Activated T-cell treated with anti-CD3 and anti-CD28 coated beads, Interleukin-2, amount 50 U/mL, for 4 hours (primary cell): ENCODE results near the gene OR8G5. TPM values are rescaled to one million over a fixed set of nuclear protein-coding genes. Genes with fewer than 3 reads are reported as not detected.

Source experiments
- ATAC-seq, 2 donors: fragments of 200-7000 bp; cut with Tn5 transposase; one replicate each; pipeline ENCODE4 v1.10.0; 2021
- DNase-seq: peaks from one replicate; pipeline ENCODE4 v3.0.0-alpha.2; 2020
- H3K27me3 Mint-ChIP-seq: one replicate; pipeline ENCODE4 v1.8.0; 2021; ENCODE audit warnings: low read depth, mixed read lengths
- H3K36me3 Mint-ChIP-seq: one replicate; pipeline ENCODE4 v1.8.0; 2022; ENCODE audit warnings: mixed read lengths; ENCODE audit not compliant: insufficient read depth
- H3K4me1 Mint-ChIP-seq: one replicate; pipeline ENCODE4 v1.8.0; 2021; ENCODE audit warnings: low read depth, mixed read lengths
- H3K4me3 Mint-ChIP-seq: one replicate; pipeline ENCODE4 v1.8.0; 2021; ENCODE audit warnings: mild to moderate bottlenecking, moderate library complexity, mixed read lengths
- H3K9me3 Mint-ChIP-seq: one replicate; pipeline ENCODE4 v1.8.0; 2021; ENCODE audit warnings: mixed read lengths
- total RNA-seq, 3 donors: library from RNA; stranded (reverse); gene quantifications; one replicate each; pipeline ENCODE4 v1.2.1, GENCODE V29; 2021

Gene OR8G5
- total RNA-seq, 3 donors from 2014 or later = not detected

DNA sequence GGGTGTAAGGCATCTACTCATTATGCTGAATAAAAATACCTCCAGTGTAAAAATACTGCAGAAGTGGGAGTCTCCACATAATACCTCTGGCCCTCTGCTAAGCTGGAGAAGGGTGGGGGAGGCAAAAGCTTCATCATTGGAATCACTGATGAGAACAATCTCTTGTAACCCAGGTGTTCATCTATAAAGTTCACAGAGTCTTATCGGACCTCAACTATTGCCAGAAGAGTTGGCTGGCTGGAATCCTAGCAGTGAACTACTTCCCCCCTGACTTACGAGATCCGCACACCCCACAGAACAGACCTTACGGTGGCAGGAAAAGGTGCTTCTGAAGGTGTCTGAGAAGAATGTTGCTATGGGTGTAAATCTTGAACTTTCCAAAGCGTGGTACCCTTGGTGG lies 55.1 kb downstream of the OR8G5 start:
- Mint-ChIP-seq H3K4me1 (no peaks in the 10 kb centered on the region), H3K27me3 (no peaks in the 10 kb centered on the region), H3K36me3 (no peaks in the 10 kb centered on the region), H3K9me3 (no peaks in the 10 kb centered on the region), H3K4me3 (no peak overlapping the region)
- DNase-seq (no peak), ATAC-seq (no peak)

DNA sequence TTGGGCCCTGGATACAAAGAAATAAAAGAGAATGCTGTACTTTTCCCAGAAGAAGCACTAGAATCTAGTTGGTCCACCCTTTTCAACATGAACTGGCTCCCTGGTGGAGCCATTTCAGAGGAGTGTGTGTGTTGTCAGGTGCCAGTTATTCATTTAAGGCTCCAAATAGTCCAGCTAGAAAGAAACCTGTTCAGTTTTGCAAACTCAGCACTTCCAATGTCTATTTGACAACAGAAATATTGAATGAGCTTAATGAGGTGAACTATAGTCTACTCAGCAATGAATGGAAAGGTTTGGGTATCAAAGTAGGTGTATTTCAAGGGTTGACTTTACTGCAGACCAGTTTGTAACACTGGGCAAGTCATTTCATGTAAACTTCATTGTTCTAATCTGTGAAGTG lies 55.5 kb downstream of the OR8G5 start:
- Mint-ChIP-seq H3K9me3 (no peaks in the 10 kb centered on the region), H3K27me3 (no peaks in the 10 kb centered on the region), H3K36me3 (no peaks in the 10 kb centered on the region), H3K4me3 (no peak overlapping the region), H3K4me1 (no peaks in the 10 kb centered on the region)
- ATAC-seq (no peak), DNase-seq (no peak)

DNA sequence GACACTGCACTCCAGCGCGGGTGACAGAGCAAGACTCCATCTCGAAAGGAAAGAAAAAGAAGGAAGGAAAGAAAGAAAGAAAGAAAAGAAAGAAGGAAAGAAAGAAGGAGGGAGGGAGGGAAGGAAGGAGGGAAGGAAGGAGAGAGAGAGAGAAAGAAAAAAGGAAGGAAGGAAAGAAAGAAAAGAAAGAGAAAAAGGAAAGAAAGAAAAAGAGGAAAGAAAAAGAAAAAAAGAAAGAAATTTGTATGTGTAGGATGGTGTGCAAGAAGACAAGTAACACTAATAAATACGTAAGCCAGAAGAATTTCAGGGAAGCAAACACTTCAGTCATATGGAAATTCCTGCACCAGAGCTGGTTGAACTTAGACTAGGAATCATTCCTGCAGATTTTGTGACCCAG lies 57.0 kb downstream of the OR8G5 start:
- H3K4me3 Mint-ChIP-seq = no peak overlapping the region

DNA sequence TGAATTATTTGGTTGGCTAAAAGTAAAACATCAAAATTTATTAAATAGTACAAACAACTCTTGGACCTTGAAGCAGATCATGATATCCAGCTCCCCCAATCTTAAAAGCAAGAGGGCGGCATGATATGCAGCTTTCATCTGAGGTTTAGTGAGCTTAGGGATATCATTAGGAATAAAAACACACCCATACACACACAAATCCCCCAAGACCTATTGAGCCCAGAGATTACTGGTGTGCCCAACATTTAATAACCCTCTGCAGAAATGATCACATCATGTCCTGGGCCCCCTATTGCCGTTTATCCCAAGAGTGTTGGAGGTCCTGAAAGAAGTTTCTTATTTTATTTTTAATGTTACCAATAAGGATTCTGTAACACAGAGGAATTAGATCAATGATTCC lies 57.7 kb downstream of the OR8G5 start, which contains the start of gene OR8D1:
TSS of gene OR8D1 (minus strand) at position 101 of the 400 bp plus-strand sequence. CDS start 3,183 bp downstream, outside the sequence.
- ATAC-seq = no peak

More for the DNA sequence above, 57.0 kb downstream of the OR8G5 start:
- Mint-ChIP-seq H3K9me3 (no peaks in the 10 kb centered on the region), H3K4me1 (no peaks in the 10 kb centered on the region), H3K27me3 (no peaks in the 10 kb centered on the region), H3K36me3 (no peaks in the 10 kb centered on the region)
- ATAC-seq (no peak), DNase-seq (no peak)

DNA sequence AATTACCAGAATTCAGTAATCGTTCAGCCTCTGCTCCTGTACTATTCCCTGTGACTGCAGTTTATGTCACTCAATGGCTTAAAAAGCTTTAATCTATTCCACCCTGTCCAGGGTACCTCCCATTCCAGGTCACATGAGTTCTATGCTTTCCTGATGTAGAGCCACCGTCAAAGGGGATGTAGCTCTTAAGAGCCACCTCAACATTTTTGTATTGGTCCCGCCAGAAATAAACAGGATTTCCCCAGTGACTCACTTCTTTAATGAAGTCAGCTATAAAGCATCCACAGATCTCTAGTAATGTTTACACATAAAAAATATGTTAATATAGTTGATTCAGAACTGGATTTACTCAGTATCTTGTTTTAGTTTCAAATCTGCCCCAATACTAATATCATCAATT lies 58.9 kb downstream of the OR8G5 start:
- H3K4me1 Mint-ChIP-seq = no peaks in the 10 kb centered on the region
- DNase-seq (no peak), ATAC-seq (no peak)
- no peaks in the 10 kb centered on the region for H3K27me3 Mint-ChIP-seq
- H3K4me3 Mint-ChIP-seq = no peak overlapping the region
- H3K36me3 Mint-ChIP-seq = no peaks in the 10 kb centered on the region
- no peaks in the 10 kb centered on the region for H3K9me3 Mint-ChIP-seq

More for the DNA sequence above, 57.7 kb downstream of the OR8G5 start, which contains the start of gene OR8D1:
- H3K36me3 Mint-ChIP-seq = no peaks in the 10 kb centered on the region
- H3K27me3 Mint-ChIP-seq = no peaks in the 10 kb centered on the region
- no peaks in the 10 kb centered on the region for H3K9me3 Mint-ChIP-seq
- DNase-seq = no peak
- H3K4me3 Mint-ChIP-seq = no peak within 1 kb of the TSS
- H3K4me1 Mint-ChIP-seq = no peaks in the 10 kb centered on the region

Other genes with a start within 250 kb of the OR8G5 start
- not detected for gene OR10G4, start 243.4 kb upstream of the OR8G5 start, total RNA-seq
- gene OR10G9, start 233.4 kb upstream of the OR8G5 start, total RNA-seq = not detected
- gene OR10G8, start 229.6 kb upstream of the OR8G5 start, total RNA-seq = not detected
- not detected for gene OR10G7, start 215.1 kb upstream of the OR8G5 start, total RNA-seq
- 1 to 10 TPM; 1.5 to 1.8 (median 1.7) TPM for gene VWA5A, start 140.9 kb upstream of the OR8G5 start, total RNA-seq
- not detected for gene OR10D3, start 73.0 kb upstream of the OR8G5 start, total RNA-seq
- not detected for gene OR8G1, start 15.3 kb upstream of the OR8G5 start, total RNA-seq
- gene OR8D1, start 57.6 kb downstream of the OR8G5 start, total RNA-seq = not detected
- gene OR8D2, start 63.8 kb downstream of the OR8G5 start, total RNA-seq = not detected
- gene OR8B2, start 128.1 kb downstream of the OR8G5 start, total RNA-seq = not detected
- gene OR8B3, start 142.6 kb downstream of the OR8G5 start, total RNA-seq = not detected
- gene OR8B4, start 168.5 kb downstream of the OR8G5 start, total RNA-seq = not detected
- gene OR8B8, start 189.3 kb downstream of the OR8G5 start, total RNA-seq = not detected